GM12878 (cell line): ENCODE data around the gene ZBTB16. TPM values are rescaled to one million over a fixed set of nuclear protein-coding genes. Genes with fewer than 3 reads are reported as not detected.
A peak's percentile ranks its signal among the peaks of the same experiment; 100 is the strongest.

Source experiments
- ATAC-seq: fragments of 200-7000 bp; cut with Tn5 transposase; 3 replicates; pipeline ENCODE4 v1.9.1; 2020; ENCODE audit warnings: mild to moderate bottlenecking, moderate library complexity
- BruUV-seq: library from RNA; stranded (reverse); fragments of 400-500 nt; replicated peaks from 2 replicates; lab custom pipeline; 2021; lab: Mats Ljungman, UMichigan
- CTCF ChIA-PET: fragments of 300-600 bp; sonication (Branson Sonifier 250); formaldehyde crosslinking; extraction: SDS; loops from one replicate; lab custom pipeline; 2021; ENCODE audit warnings: inconsistent platforms; lab: Yijun Ruan, JAX
- POLR2A ChIA-PET: fragments of 350-600 bp; formaldehyde crosslinking; extraction: SDS; loops from one replicate; lab custom pipeline; 2021; ENCODE audit warnings: inconsistent platforms; lab: Charles Lee
- RAD21 ChIA-PET: fragments of 300-600 bp; sonication (Branson Sonifier 250); formaldehyde crosslinking; loops from one replicate; lab custom pipeline; 2023; ENCODE audit warnings: antibody characterized with exemption; ENCODE audit not compliant: unreplicated experiment; lab: Charles Lee
- SMC1A ChIA-PET: fragments of 300-600 bp; sonication (Branson Sonifier 250); formaldehyde crosslinking; loops from one replicate; lab custom pipeline; 2023; ENCODE audit not compliant: unreplicated experiment, uncharacterized antibody; lab: Charles Lee
- DNase-seq: peaks from one replicate; pipeline ENCODE4 v3.0.0-alpha.2; 2011; ENCODE audit warnings: low read depth, low spot score
- FAIRE-seq: peaks from 3 replicates; lab custom pipeline; 2011; peaks lifted over from hg19 to GRCh38; lab: Jason Lieb, UNC
- H2AFZ ChIP-seq: 2 replicates; pipeline ENCODE4 v1.6.0; 2011; ENCODE audit warnings: low read depth, low read length, control low read depth; ENCODE audit not compliant: control insufficient read depth
- H3K27ac ChIP-seq: 2 replicates; pipeline ENCODE4 v1.5.1; 2011; ENCODE audit warnings: control low read depth; ENCODE audit not compliant: control insufficient read depth, insufficient read depth
- H3K27me3 ChIP-seq, 2 experiments: replicated peaks in 1 of 2; 2 replicates each; pipeline versions ENCODE4 v1.6.0 to v1.6.1; 2011; ENCODE audit warnings: low read length in 1 of 2; ENCODE audit not compliant: control insufficient read depth in 2 of 2, insufficient read depth in 2 of 2
- H3K36me3 ChIP-seq, 2 experiments: 2 replicates each; pipeline ENCODE4 v1.5.1; 2011; ENCODE audit warnings: low read length in 1 of 2; ENCODE audit not compliant: control insufficient read depth in 2 of 2, insufficient read depth in 2 of 2
- H3K4me1 ChIP-seq: 2 replicates; pipeline ENCODE4 v1.6.1; 2011; ENCODE audit warnings: mild to moderate bottlenecking, low read length, moderate library complexity, mixed read lengths; ENCODE audit not compliant: control insufficient read depth, insufficient read depth
- H3K4me2 ChIP-seq: 2 replicates; pipeline ENCODE4 v1.6.0; 2011; ENCODE audit warnings: control low read depth; ENCODE audit not compliant: control insufficient read depth, insufficient read depth
- H3K4me3 ChIP-seq: fragments of 200-600 bp; sonication (generic); 2 replicates; pipeline ENCODE4 v1.5.1; 2016
- H3K79me2 ChIP-seq: 2 replicates; pipeline ENCODE4 v1.6.0; 2011; ENCODE audit warnings: low read length; ENCODE audit not compliant: control insufficient read depth, insufficient read depth
- H3K9ac ChIP-seq: 2 replicates; pipeline ENCODE4 v1.8.0; 2011; ENCODE audit warnings: low read length, control low read depth, mixed read lengths; ENCODE audit not compliant: control insufficient read depth, insufficient read depth
- H3K9me3 ChIP-seq: replicated peaks from 3 replicates; pipeline ENCODE4 v1.5.1; 2011; ENCODE audit warnings: mild to moderate bottlenecking, low read length; ENCODE audit not compliant: control insufficient read depth, insufficient read depth
- H4K20me1 ChIP-seq: 2 replicates; pipeline ENCODE4 v1.6.0; 2011; ENCODE audit not compliant: control insufficient read depth, insufficient read depth
- ATF7 ChIP-seq: fragments of 450-650 bp; IDR thresholded peaks from 2 replicates; pipeline ENCODE4 v1.6.1; 2016; ENCODE audit warnings: low read depth, mild to moderate bottlenecking
- BHLHE40 ChIP-seq, 2 experiments: fragments of 450-650 bp in 1 of 2; IDR thresholded peaks; 2 replicates each; pipeline ENCODE4 v1.6.1; 2011 to 2017; ENCODE audit warnings: low read depth in 2 of 2, borderline replicate concordance in 1 of 2, improper control_type of control experiment in 1 of 2, low read length in 1 of 2, mild to moderate bottlenecking in 1 of 2
- IRF4 ChIP-seq: IDR thresholded peaks from 2 replicates; pipeline ENCODE4 v1.6.1; 2011; ENCODE audit warnings: low read depth, low read length
- SKIL ChIP-seq: fragments of 450-650 bp; IDR thresholded peaks from 2 replicates; pipeline ENCODE4 v1.6.1; 2017; ENCODE audit warnings: mild to moderate bottlenecking, low read depth, inconsistent platforms; ENCODE audit not compliant: poor library complexity, severe bottlenecking
- YY1 ChIP-seq: IDR thresholded peaks from 2 replicates; pipeline ENCODE4 v1.6.1; 2011; ENCODE audit warnings: low read depth, mild to moderate bottlenecking, low read length
- ZNF207 ChIP-seq: fragments of 450-650 bp; IDR thresholded peaks from 2 replicates; pipeline ENCODE4 v1.6.1; 2014; ENCODE audit warnings: antibody characterized with exemption, mild to moderate bottlenecking, borderline replicate concordance
- WGBS: methylation state at CpG from one replicate; pipeline ENCODE4 v1.1.6; 2016; ENCODE audit warnings: low lambda C conversion rate; ENCODE audit not compliant: insufficient replicate concordance, insufficient coverage; ENCODE audit errors: missing lambda C conversion rate; 5-methylcytosine and 5-hydroxymethylcytosine counted together
- in situ Hi-C: fragments of 300-500 bp; cut with MboI; formaldehyde crosslinking; loops from 9 replicates; pipeline ENCODE4 v1.14.3; 2018; ENCODE audit warnings: mixed read lengths
- intact Hi-C: fragments of 100-400 bp; cut with micrococcal nuclease; formaldehyde crosslinking; loops from one replicate; pipeline ENCODE4 v1.14.2; 2022; ENCODE audit not compliant: unreplicated experiment
- polyA plus RNA-seq, 11 experiments: library from polyadenylated mRNA; depleted of rRNA in 4 of 11; unstranded in 6 of 11; stranded (reverse) in 5 of 11; fragments of >200 nt; fragmentation: Nextera tagmentation in 4 of 11; fragmentation: Illumina TruSeq in 1 of 11; extraction: Ambion mirVana in 4 of 11; extraction: Trizol in 1 of 11; gene quantifications; 1 replicate in 1 of 11; 2 replicates in 10 of 11; pipeline versions ENCODE4 v1.2.1 to v1.2.3, GENCODE V29; 2011 to 2016; ENCODE audit warnings: inconsistent platforms in 2 of 11, missing spikeins in 2 of 11, low read depth in 1 of 11
- total RNA-seq, 4 experiments: library from RNA; depleted of rRNA in 3 of 4; stranded (reverse); fragments of >200 nt in 3 of 4; fragmentation: Illumina TruSeq in 1 of 4; extraction: Trizol in 1 of 4; gene quantifications; 2 replicates each; pipeline versions ENCODE4 v1.2.1 to v1.2.3, GENCODE V29; 2013 to 2021

Gene ZBTB16
- total and polyA plus RNA-seq, 10 of the 15 experiments (the other 5 are each of a cell fraction or from before 2014, with no cell fraction given): 0.38 TPM; not detected in 9

GRCh38 chr11:114194702-114195101 lies 135.2 kb downstream of the ZBTB16 start:
- Histone ChIP-seq H3K4me2 (no peak overlapping the region), H2AFZ (no peak overlapping the region), H3K36me3 (no peaks in the 10 kb centered on the region), H3K9me3 (peaks cover 1% of the 10 kb centered on the region; the same call in 2 of the 3 replicates), H3K79me2 (no peaks in the 10 kb centered on the region), H3K4me1 (no peaks in the 10 kb centered on the region), H3K27me3 (no peaks in the 10 kb centered on the region), H3K27ac (no peak overlapping the region), H3K4me3 (no peak overlapping the region), H4K20me1 (no peaks in the 10 kb centered on the region), H3K9ac (no peak overlapping the region)
- intact Hi-C loops (no loop called here), in situ Hi-C loops (no loop called here)
- FAIRE-seq (no peak), ATAC-seq (no peak), DNase-seq (no peak)
- ChIA-PET RAD21 (no interaction called here), POLR2A (no interaction called here), CTCF (no interaction called here), SMC1A (no interaction called here)
- no peak for TF ChIP-seq YY1
- TF ChIP-seq BHLHE40 (IDR thresholded peaks at IDR 0.05; ENCODE audit: borderline replicate concordance in 1 of 2, low read depth in 2 of 2, low read length in 1 of 2): peak in 1 of 2 experiments; percentile 14; a peak in 1 of 4 replicates
- no peak for TF ChIP-seq ZNF207
- TF ChIP-seq IRF4: no peak
- 15% methylated on average over 4 of the region's 4 CpGs for WGBS
- BruUV-seq: no TSS peak

- in situ Hi-C loops: no loop called here
- no peak overlapping the region for H3K4me2 ChIP-seq
- H3K36me3 ChIP-seq: no peaks in the 10 kb centered on the region
- H3K9ac ChIP-seq: no peak overlapping the region
- CTCF ChIA-PET: interaction anchor here (1.0 kb wide), 1 partner anchor 299 kb away, joined by 3 read pairs; no protein-coding TSS in a partner anchor
- H3K9me3 ChIP-seq: peaks cover 1% of the 10 kb centered on the region; the same call in 2 of the 3 replicates
- no peaks in the 10 kb centered on the region for H3K79me2 ChIP-seq
- H3K27me3 ChIP-seq: no peaks in the 10 kb centered on the region
- SMC1A ChIA-PET: no interaction called here
- H2AFZ ChIP-seq: no peak overlapping the region
- no peak for FAIRE-seq
- no peak for ATAC-seq
- TF ChIP-seq SKIL: no peak
- TF ChIP-seq ATF7: no peak
- POLR2A ChIA-PET: no interaction called here
- H3K4me3 ChIP-seq: no peak overlapping the region
- WGBS: 0% methylated on average over 4 of the region's 4 CpGs
- intact Hi-C loops: no loop called here
- no TSS peak for BruUV-seq
- RAD21 ChIA-PET: no interaction called here
- no peak for DNase-seq
- no peaks in the 10 kb centered on the region for H4K20me1 ChIP-seq
- no peaks in the 10 kb centered on the region for H3K4me1 ChIP-seq
- H3K27ac ChIP-seq: no peak overlapping the region
Measured at GRCh38 chr11:114195151-114195550, 135.6 kb downstream of the ZBTB16 start.
